Measurements from ENCODE around the gene MAB21L4.

The MAB21L4 gene
- 0 reads per million in 2 donors for total RNA-seq

- no peak for DNase-seq
Measured at GRCh38 chr2:240895656-240896388, at the start of gene MAB21L4. TSS of gene MAB21L4 (minus strand) at chr2:240896156. CDS start at chr2:240895997, 159 bp downstream.

GRCh38 chr2:240936106-240936505, 40.1 kb upstream of the MAB21L4 start:
- no peak for DNase-seq

- no peak for DNase-seq
Measured at GRCh38 chr2:240935103-240935876, 39.3 kb upstream of the MAB21L4 start.

- no peak for DNase-seq
Measured at GRCh38 chr2:240934701-240935102, 38.7 kb upstream of the MAB21L4 start.

- no peak for DNase-seq
Measured at GRCh38 chr2:240933966-240934700, 38.2 kb upstream of the MAB21L4 start.

GRCh38 chr2:240933048-240933965, 37.4 kb upstream of the MAB21L4 start:
- no peak for DNase-seq

GRCh38 chr2:240932724-240933047, 36.7 kb upstream of the MAB21L4 start:
- DNase-seq, result no peak

GRCh38 chr2:240932001-240932723, 36.2 kb upstream of the MAB21L4 start:
- DNase-seq, result no peak

GRCh38 chr2:240931319-240931949, 35.5 kb upstream of the MAB21L4 start:
- no peak for DNase-seq

GRCh38 chr2:240930631-240931318, 34.8 kb upstream of the MAB21L4 start:
- no peak for DNase-seq

- DNase-seq, result no peak
Measured at GRCh38 chr2:240930096-240930630, 34.2 kb upstream of the MAB21L4 start.

- no peak for DNase-seq
Measured at GRCh38 chr2:240929364-240930095, 33.6 kb upstream of the MAB21L4 start.

GRCh38 chr2:240928476-240929363, 32.8 kb upstream of the MAB21L4 start:
- DNase-seq, result no peak

- DNase-seq, result no peak
Measured at GRCh38 chr2:240927390-240927781, 31.4 kb upstream of the MAB21L4 start.

GRCh38 chr2:240926516-240927389, 30.8 kb upstream of the MAB21L4 start:
- no peak for DNase-seq

- no peak for DNase-seq
Measured at GRCh38 chr2:240925568-240926515, 29.9 kb upstream of the MAB21L4 start.

Measured in T-helper 9 cell (primary cell).